ENCODE results near the gene NFATC2IP.
"Not testable (repeated sequence)": the region's sequence is repeated elsewhere in the genome, so short reads cannot be mapped to it uniquely, and the experiment has no call there.

The NFATC2IP gene

DNA sequence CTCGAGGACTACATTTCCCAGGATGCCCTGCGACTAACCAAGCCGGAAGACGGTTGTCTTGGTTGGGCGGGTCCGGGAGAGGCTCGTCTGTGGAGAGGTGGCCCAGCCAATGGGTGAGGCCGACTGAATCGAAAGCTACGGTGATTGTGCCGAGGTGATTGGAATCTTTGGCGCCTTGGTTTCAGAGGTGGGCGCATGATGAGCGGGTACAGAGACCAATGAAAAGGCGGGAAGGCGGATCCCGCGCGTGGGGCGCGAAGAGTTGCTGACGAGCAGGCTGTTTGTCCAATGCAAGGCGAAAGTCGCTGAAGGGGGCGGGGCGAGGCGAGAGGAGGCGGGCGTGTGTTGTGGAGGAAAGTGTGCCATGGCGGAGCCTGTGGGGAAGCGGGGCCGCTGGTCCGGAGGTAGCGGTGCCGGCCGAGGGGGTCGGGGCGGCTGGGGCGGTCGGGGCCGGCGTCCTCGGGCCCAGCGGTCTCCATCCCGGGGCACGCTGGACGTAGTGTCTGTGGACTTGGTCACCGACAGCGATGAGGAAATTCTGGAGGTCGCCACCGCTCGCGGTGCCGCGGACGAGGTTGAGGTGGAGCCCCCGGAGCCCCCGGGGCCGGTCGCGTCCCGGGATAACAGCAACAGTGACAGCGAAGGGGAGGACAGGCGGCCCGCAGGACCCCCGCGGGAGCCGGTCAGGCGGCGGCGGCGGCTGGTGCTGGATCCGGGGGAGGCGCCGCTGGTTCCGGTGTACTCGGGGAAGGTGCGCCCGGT lies at the start of gene NFATC2IP:
NFATC2IP (plus strand) TSS at position 290 of the 762 bp plus-strand sequence; CDS start at position 365, 75 bp downstream.
- peak; percentile 99 for DNase-seq

DNA sequence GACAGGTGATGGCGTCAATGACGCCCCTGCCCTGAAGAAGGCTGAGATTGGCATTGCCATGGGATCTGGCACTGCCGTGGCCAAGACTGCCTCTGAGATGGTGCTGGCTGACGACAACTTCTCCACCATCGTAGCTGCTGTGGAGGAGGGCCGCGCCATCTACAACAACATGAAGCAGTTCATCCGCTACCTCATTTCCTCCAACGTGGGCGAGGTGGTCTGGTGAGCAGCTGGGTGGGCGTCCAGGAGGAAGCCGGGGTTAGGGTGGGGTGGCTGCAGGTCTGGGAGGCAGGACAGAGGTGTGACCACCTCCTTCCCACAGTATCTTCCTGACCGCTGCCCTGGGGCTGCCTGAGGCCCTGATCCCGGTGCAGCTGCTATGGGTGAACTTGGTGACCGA lies 48.9 kb upstream of the NFATC2IP start:
- no peak for DNase-seq

DNA sequence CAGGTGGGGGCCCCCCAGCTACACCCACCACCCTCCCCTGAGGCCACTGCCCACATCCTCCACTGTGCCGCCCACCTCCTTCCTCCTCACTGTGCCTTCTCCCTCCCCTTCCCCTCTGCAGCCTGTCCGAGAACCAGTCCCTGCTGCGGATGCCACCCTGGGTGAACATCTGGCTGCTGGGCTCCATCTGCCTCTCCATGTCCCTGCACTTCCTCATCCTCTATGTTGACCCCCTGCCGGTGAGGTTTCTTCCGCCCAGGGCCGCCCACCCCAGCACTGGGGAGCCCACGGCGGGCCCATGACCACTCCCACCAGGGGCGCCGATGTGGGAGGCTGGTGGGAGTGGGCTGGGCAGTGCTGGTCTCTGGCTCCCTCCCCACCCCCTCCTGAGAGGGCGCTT lies 47.8 kb upstream of the NFATC2IP start:
- no peak for DNase-seq

DNA sequence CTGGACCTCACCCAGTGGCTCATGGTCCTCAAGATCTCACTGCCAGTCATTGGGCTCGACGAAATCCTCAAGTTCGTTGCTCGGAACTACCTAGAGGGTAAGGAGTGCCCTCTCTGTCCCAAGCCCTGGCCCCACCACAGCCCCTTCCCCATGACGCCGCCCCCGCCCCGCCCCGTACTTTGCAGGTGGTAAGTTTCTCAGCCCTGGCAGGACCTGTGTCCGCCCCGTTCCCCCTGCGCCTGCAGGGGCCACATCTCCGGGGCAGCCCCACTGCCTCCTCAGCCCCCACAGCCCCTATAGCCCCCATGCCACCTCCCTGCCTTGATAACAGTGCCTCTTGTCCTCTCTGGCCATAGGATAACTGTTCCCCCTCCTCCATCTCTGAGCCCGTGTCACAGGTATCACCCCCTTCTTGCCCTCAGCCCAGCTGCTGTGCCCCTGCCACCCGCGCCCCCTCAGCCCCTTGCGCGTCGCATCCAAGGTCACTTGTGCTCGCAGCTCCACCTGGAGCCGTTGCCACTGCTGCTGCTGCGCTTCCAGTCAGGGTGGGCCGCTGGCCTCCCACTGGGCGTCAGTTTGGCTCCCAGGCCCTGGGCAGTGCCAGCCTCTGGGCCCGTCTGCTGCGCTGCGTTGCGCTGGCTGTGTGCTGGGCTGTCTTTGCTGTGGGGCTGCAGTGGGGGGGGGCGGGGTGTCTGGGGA lies 47.2 kb upstream of the NFATC2IP start:
- DNase-seq = no peak

DNA sequence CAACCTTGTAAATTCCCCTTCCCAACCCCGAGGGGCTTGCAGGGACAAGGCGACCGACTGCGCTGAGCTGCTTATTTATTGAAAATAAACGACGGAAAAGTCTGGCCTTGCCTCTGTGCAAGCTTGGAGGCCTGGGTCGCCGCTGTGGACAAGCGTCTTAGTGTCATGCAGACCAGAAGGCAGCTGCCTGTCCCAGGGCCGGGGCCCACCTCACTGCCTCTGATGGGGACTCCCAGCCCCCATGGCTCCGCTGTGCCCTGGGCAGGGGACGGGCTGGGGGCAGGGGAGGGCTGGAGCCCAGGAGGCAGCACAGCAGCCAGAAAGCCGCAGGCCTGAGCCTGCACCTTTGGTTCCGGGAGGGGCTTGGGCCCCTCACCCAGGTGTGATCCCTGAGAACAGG lies 46.4 kb upstream of the NFATC2IP start:
- DNase-seq = no peak

DNA sequence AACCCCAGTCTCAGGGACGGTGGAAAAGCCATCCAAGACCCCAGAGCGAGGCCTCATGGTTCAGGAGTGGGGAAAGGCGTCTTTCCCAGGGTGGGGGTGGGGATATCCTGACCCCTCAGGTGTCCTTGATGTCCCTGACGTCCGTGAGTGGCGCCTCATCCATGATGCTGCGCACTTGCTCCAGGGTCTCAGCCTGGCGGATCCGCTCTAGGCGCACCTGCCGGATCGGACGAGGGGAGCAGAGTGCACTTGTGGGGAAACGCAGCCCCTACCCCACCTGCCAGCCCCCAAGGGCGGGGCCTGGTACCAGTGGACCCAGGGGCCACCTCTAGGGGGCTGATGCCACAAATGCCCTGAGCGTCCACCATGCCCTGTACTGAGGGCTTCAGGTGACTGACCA lies 45.9 kb upstream of the NFATC2IP start:
- no peak for DNase-seq

DNA sequence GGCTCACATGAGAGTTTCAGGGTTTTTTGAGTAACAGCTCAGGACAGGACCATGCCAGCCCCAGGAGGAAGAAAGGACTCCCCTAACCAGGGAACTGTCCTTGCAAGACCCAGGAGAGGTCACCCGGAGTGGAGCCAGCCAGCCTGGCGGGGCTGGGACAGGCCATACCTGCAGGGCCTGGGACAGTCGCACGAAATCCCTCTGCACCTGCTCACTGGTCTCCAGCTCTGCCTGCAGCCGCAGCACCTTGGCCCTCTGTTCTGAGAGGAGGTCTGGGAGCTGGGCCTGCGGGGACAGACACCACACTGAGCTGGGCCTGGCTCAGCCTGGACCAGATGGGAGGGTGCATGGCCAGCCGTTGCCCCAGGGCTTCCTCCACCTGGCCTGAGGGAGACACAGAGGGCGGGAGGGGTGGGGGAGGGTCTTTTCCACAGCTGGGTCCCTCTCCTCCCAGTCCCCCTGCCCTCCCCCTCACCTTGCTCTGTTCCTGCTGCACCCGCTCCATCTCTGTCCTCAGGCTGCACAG lies 45.4 kb upstream of the NFATC2IP start:
- no peak for DNase-seq

DNA sequence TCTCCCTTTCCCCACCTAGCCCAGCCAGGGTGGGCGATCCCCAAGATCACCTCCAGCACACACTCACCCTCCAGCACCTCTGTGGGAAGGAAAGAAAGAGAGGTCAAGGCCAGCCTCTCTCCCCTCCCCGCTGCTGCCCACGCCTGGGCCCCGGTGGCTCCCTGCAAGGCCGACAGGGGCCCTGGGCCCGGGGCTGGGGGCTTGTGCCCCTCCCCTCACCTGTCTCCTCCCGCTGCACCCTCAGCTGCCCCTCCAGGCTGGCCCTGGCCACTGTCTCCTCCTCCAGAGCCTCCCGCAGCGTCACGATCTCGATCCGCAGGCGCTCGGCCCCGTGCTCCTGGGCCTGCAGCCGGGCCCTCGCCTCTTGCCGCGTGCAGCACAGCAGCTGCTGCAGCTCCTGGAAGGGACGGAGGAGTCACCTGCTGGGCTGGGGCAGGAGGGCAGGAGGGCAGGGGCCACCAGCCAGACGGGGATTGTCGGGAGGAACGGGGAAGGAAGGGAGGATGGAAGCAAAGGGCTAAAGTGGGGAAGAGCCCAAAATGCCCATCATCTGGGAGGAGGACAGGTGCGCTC lies 44.9 kb upstream of the NFATC2IP start:
- no peak for DNase-seq

DNA sequence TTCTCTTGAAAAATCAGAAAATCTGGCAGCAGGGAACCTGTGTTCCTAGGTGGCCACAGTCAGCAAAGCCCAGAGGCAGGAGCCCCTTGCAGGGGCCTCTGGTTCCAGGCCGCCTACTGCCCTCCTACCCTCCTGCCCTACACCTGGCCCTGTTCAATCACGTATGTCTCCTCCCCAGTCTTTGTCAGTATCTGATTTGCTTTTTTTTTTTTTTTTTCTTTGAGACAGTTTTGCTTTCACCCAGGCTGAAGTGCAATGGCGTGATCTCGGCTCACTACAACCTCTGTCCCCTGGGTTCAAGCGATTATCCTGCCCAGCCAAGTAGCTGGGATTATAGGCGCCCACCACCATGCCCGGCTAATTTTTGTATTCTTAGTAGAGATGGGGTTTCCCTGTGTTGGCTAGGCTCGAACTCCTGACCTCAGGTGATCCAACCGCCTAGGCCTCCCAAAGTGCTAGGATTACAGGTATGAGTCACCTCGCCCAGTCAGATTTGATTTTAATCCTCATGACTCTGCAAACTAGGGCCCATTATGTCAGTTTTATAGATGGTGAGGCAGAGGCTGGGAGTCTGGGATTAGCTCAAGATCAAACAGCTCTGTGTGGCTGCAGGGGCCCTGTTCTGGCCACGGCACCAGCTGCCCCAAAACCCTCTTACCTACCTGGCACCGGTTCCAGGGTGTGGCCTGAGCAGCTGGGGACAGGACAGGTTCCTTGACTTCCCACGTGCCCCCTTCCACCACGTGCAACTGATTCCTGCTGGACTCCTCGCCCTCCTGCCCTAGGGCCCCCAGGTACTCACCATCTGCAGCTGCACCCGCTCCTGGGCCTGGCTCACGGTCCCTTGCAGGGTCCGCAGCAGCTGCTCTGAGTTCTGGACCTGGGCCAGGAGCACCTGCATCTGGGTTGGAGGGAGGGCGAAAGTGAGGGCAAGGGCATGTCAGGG lies 40.4 kb upstream of the NFATC2IP start:
- DNase-seq = no peak

DNA sequence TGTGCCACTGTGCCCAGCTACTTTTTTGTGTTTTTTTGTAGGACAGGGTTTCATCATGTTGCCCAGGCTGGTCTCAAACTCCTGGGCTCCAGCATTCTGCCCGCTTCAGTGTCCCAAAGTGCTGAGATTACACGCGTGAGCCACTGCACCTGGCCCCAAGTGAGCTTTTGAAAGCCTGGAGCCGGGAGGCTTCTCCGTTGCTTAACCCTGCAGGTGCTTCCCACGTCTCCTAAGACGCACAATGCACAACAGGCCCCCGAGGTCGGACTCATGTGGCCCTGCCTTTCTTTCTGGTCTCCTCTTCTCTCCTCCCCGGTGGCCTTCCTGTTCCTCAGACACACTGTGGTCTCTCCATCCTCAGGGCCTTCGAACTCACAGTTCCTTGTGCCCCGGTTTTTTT lies 38.2 kb upstream of the NFATC2IP start:
- DNase-seq = no peak

DNA sequence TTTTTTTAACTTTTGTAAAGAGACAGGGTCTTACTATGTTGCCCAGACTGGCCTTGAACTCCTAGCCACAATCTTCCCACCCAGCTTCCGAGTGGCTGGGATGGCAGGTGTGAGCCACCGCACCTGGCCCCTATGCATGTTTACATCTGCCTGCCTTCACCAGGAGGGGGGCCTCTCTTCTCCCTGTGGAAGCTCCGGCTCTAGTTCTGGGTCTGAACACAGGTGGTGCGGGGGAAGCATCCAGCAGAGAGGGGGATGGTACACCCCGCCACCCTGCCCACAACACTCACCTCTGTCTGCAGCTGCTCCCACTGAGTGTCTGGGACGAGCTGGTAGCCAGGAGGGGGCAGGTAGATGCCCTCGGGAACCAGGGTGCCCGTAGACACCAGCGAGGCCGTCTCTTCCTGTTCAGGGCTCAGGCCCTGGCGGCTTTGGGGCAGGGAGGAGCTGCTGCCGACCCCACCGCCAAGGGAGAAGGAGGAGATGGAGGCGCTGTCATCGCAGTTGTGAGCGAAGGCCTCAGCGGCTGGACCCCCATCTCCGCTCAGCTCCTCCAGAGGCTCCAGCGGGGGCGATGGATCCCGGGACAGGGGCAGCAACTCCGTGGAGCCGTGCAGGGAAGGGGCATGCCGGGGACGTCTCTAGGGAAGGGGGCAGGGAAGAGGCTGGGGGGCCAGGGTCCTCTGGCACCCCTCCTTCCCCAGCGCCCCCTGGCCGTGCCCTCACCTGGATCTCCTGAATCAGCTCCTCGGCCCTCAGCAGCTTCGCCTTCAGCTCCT lies 36.6 kb upstream of the NFATC2IP start:
- DNase-seq = no peak

DNA sequence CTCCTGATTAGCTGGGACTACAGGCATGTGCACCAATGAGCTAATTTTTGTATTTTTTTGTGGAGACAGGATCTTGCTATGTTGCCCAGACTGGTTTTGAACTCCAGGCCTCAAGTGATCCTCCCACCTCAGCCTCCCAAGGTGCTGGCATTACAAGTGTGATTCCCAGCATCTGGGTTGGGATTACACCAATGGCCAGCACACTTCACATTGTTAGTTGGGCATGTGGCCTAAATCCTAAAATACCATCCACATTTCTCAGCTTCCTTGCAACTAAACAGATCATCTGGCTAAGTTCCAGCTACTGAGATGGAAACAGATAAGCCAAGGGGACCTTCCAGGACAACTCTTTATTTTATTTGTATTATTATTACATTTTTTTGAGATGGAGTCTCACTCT lies 35.6 kb upstream of the NFATC2IP start:
- no peak for DNase-seq

DNA sequence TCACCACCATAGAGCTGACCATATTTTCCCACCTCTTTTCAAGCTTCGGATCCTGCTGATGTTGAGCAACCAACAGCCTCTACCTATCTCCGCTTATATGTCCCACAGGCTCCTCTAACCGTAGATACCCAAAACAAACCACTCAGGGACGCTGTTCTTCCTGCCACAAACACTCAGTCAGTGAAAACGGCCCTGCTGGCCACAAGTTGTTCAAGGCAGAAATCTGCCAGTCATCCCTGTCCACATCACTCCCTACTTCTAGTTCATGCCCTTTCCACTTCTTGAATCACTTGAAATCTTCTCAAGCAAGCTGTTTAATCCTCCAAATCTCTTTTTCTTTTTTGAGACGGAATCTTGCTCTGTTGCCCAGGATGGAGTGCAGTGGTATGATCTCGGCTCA lies 33.6 kb upstream of the NFATC2IP start:
- no peak for DNase-seq

DNA sequence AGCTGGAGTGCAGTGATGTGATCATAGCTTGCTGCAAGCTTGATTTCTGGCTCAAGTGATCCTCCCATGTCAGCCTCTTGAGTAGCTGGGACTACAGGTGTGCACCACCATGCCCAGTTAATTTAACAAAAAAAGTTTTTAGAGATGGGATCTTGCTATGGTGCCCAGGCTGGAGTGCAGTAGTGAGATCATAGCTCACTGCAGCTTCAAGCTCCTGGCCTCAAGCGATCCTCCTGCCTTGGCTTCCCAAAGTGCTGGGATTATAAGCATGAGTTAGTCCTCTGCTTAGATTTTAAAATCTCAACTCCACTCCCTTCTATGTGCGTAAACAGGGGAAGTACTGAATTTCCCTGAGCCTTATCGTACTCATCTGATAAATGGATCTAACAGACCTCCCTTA lies 32.0 kb upstream of the NFATC2IP start:
- DNase-seq = no peak

DNA sequence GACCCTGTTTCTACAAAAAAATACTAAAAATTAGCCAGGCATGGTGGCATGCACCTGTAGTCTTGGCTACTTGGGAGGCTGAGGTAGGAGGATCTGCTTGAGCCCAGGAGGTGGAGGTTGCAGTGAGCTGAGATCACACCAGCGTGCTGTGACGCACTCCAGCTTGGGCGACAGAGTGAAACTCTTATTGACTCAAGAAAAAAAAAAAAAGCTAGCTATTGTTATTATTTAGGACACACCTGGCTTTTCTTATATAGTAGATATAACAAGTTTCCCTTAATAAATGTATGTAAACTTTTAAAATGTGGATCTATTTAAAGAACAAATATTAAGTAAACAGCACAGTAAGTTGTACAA lies 27.5 kb upstream of the NFATC2IP start:
- no peak for DNase-seq

DNA sequence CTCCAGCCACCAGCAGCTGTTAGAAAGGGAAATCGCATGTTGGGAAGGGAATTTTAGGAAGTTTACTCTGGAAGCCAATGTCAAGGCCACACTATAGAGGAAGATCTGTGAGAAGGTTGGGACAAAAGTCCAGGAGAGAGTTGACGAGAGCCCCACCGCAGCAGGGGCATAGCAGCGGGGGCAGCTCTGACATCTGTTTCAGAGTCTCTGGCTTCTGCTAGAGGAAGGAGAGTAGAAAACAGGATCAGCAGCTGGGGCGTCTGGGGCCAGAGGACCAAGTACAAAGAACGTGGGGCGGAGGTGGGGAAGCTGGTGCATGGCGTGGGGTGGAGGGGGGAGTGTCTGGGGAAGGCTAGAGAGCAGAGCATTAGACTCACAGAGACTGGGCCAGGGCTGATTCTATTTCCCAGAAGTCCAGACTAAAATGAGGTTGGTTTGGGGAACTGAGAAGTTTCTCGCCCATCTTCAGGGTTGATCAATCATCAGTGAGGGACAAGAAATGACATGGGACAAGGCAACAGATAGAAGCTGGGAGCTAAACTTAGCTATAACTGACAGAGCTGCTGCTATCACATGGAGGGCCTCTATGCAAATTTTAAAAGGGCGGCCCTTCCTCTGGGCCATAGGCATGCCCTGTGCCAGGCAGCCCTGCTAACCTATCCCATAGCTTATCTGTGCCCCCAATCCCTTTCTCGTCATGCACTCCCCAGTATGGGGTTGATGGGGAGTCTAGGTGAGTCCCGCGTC lies 26.9 kb upstream of the NFATC2IP start:
- DNase-seq = no peak

DNA sequence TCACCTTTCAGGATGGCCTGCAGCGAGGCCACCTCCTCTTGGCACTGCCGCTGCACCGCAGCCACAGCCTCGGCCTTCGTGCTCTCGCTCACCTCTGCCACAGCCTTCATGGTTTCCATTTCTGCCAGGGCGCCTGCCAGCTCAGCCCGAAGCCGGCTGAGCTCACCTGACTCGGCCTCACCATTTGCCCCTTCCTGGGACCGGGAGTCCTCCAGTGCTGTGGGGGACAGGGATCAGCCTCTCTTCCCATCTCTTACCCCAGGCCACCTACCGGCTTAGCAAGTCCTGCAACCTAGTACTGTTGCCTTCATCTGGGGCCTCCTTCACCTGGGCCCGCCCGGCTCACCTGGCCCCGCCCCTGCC lies 26.4 kb upstream of the NFATC2IP start:
- DNase-seq = no peak

DNA sequence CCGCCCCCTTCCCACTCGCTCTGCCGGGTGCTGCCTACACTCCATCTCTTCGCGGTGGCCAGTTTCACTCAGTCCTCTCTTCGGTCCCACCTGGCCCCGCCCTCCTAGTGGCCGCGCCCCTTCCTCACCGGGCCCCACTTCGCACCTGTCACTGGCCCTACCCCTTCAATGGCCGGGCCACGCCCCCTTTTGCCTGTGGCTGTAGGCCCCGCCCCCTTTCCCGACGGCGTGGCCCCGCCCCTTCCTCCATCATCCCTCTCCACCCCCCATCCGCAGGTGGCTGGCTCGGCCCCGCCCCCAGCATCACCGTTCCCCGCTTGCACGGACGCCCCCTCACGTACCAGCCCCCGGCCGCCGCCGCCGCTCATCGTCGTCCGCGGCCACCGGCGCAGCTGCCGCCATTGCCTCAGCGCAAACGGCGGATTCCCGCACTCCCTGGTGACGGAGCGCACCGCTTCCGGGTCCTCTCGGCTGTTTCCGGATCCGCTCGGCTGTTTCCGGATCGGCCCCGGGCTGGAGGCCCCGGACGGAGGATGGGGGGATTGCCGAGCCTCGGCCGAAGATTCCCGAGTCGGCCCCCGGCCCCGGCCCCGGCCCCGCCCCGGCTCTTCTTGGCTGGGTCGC lies 25.9 kb upstream of the NFATC2IP start, which contains the start of gene RABEP2:
RABEP2 (minus strand) TSS at position 477 of the 624 bp plus-strand sequence; CDS start at position 402, 75 bp downstream.
- peak; percentile 90 for DNase-seq

DNA sequence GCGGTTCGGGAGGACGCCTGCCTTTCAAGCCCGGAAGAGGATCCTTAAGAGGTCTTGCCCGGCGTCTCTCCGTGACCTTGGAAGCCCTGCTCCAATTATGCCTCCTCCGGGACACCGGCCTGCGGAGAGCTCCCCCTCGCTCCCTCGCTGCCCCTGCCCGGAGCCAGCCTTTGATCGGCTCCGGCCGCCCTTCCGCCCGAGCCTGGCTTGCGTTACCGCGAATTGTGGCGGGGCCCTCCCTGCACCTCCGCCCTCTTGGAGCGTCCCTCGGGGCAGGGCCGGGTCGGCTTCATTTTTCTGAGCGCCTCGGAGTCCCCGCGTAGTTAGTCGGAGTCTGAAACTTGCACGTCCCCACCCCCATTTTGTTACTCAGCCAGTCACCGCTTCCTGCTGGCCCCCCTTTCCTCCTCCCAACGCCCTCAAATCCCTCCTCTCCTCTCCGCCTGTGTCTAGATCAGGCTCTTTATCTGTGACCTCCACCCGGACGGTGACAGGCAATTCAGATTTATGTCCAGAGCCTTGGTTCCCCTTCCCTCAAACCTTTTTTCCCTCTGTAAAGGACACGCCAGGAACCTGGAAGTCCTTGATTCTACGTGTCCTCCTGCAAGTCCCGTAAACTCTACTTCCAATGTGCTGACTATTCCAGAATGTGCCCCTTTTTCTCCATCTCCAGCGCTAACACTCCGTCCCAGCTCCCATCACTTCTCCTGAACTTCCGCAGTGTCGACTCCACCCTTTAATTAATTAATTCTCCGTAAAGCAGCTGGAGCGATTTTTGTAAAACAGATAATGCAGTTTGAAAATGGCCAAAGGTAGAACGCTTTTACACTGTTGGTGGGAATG lies 25.1 kb upstream of the NFATC2IP start:
- peak; percentile 62 for DNase-seq

DNA sequence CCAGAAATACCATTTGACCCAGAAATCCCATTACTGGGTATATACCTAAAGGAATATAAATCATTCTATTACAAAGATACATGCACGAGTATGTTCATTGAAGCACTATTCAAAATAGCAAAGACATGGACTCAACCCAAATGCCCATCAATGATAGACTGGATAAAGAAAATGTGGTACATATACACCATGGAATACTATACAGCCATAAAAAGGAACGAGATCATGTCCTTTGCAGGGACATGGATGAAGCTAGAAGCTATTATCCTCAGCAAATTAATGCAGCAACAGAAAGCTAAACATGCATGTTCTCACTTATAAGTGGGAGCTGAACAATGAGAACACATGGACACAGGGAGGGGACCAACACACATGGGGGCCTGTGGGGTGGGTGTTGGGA lies 24.5 kb upstream of the NFATC2IP start:
- DNase-seq = not testable (repeated sequence)

Measured in activated CD4-positive, alpha-beta T cell treated with anti-CD3 and anti-CD28 coated beads for 1 hour (primary cell).